A549 (cell line): ENCODE results near the gene SMARCD3.

ENCODE experiments used
- CEBPB ChIP-seq, 2 experiments: fragments of >200 bp in 1 of 2; sonication (Bioruptor Twin) in 1 of 2; formaldehyde crosslinking in 1 of 2; IDR thresholded peaks; 2 replicates each; pipeline ENCODE4 v1.6.1; 2012 to 2016
- EP300 ChIP-seq, 2 experiments: fragments of >200 bp; sonication (Bioruptor Twin); formaldehyde crosslinking; IDR thresholded peaks; 2 replicates in 1 of 2; 3 replicates in 1 of 2; pipeline ENCODE4 v1.6.1; 2016 to 2017
- HOXA7 ChIP-seq: fragments of 250-450 bp; sonication (Bioruptor Pico); IDR thresholded peaks from 2 replicates; pipeline ENCODE4 v1.5.0; 2020; ENCODE audit warnings: mild to moderate bottlenecking, moderate library complexity
- JUN ChIP-seq, 2 experiments: fragments of >200 bp; sonication (Bioruptor Twin); formaldehyde crosslinking; IDR thresholded peaks; 2 replicates in 1 of 2; 3 replicates in 1 of 2; pipeline ENCODE4 v1.6.1; 2016 to 2017
- MAZ ChIP-seq: fragments of 150-350 bp; IDR thresholded peaks from 2 replicates; pipeline ENCODE4 v1.6.1; 2014; ENCODE audit warnings: antibody characterized with exemption, low read depth, low read length, borderline replicate concordance
- NR3C1 ChIP-seq: fragments of >200 bp; sonication (Bioruptor Twin); formaldehyde crosslinking; IDR thresholded peaks from 3 replicates; pipeline ENCODE4 v1.6.1; 2017
- POLR2A ChIP-seq: IDR thresholded peaks from 2 replicates; pipeline ENCODE4 v1.6.1; 2012; ENCODE audit warnings: mild to moderate bottlenecking, low read length
- RAD21 ChIP-seq, 2 experiments: fragments of >200 bp in 1 of 2; sonication (Bioruptor Twin) in 1 of 2; formaldehyde crosslinking in 1 of 2; IDR thresholded peaks in 1 of 2; conservative IDR thresholded peaks in 1 of 2; 2 replicates in 1 of 2; 3 replicates in 1 of 2; pipeline ENCODE4 v1.6.1; 2012 to 2018; ENCODE audit warnings: inconsistent platforms in 1 of 2
- RFX5 ChIP-seq: fragments of 450-650 bp; IDR thresholded peaks from 2 replicates; pipeline ENCODE4 v1.7.1; 2014; ENCODE audit warnings: antibody characterized with exemption, mild to moderate bottlenecking, moderate library complexity
- ZFP36 ChIP-seq: fragments of 450-650 bp; IDR thresholded peaks from 2 replicates; pipeline ENCODE4 v1.6.1; 2014; ENCODE audit warnings: borderline replicate concordance; ENCODE audit not compliant: partially characterized antibody
- ZNF302 ChIP-seq: fragments of 250-450 bp; sonication (Bioruptor Pico); IDR thresholded peaks from 2 replicates; pipeline ENCODE4 v1.9.0; 2021; ENCODE audit warnings: inconsistent platforms, mild to moderate bottlenecking, moderate library complexity
- TF ChIP-seq, protein P1 (sequence below): fragments of >200 bp; sonication (Bioruptor Twin); formaldehyde crosslinking; IDR thresholded peaks from 3 replicates; pipeline ENCODE4 v1.5.1; 2016
- TF ChIP-seq, protein P2 (sequence below): IDR thresholded peaks from 2 replicates; pipeline ENCODE4 v1.6.1; 2012
- TF ChIP-seq, protein P3 (sequence below): IDR thresholded peaks from 2 replicates; pipeline ENCODE4 v1.6.1; 2012

DNA sequence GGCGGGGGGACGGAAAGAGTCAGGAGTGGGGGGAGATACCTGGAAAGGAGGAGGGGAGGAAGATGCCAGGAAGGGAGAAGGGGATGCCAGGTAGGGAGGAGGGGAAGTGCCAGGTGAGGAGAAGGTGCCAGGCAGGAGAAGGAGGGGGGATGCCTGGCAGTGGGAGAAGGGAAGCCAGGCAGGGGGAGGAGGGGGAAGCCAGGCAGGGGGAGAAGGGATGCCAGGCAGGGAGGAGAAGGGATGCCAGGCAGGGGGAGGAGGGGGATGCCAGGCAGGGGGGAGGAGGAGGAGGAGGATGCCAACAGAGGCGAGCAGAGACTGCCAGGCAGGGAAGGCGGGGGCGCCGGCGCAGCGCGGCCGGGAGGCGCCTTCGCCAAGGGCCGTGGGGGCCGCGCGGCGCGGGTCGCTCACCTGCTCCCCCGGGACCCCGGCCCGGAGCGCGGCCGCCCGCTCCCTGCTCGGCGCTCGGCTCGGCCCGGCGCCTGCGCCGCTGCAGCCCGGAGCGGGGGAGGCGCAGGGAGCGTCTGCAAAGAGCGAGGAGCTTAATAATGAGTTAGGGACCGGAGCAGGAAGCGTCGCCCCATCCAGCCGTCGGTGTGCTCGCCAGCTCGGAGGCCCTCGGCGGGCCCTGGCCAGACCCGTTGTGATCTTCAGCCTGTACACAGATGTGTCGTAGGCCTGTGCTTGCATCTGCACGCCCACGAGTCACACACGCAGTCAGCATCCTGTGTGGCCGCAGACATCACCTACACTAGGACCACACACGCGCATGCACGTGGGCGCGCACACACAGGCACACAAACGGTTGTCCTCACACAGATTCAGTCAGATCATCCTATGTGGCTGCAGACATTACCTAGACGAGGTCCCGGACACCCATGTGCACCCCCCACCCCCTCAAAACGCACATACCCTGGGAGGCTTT, 28.4 kb upstream of the SMARCD3 start:
- TF ChIP-seq, protein P1, sequence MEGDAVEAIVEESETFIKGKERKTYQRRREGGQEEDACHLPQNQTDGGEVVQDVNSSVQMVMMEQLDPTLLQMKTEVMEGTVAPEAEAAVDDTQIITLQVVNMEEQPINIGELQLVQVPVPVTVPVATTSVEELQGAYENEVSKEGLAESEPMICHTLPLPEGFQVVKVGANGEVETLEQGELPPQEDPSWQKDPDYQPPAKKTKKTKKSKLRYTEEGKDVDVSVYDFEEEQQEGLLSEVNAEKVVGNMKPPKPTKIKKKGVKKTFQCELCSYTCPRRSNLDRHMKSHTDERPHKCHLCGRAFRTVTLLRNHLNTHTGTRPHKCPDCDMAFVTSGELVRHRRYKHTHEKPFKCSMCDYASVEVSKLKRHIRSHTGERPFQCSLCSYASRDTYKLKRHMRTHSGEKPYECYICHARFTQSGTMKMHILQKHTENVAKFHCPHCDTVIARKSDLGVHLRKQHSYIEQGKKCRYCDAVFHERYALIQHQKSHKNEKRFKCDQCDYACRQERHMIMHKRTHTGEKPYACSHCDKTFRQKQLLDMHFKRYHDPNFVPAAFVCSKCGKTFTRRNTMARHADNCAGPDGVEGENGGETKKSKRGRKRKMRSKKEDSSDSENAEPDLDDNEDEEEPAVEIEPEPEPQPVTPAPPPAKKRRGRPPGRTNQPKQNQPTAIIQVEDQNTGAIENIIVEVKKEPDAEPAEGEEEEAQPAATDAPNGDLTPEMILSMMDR = no peak
- peak; percentile 63 for TF ChIP-seq POLR2A
- TF ChIP-seq ZNF302 (CRISPR knock-in tag) = no peak
- no peak for TF ChIP-seq HOXA7 (CRISPR knock-in tag)
- TF ChIP-seq CEBPB (IDR thresholded peaks at IDR 0.05) = no peak
- no peak for TF ChIP-seq JUN (IDR thresholded peaks at IDR 0.05)
- no peak for TF ChIP-seq RAD21 (conservative IDR thresholded peaks at IDR 0.05 in 1 of 2, IDR thresholded peaks at IDR 0.05 in 1 of 2)
- TF ChIP-seq ZFP36 = no peak
- TF ChIP-seq EP300 (IDR thresholded peaks at IDR 0.05) = no peak
- no peak for TF ChIP-seq RFX5
- no peak for TF ChIP-seq MAZ
- TF ChIP-seq, protein P2, sequence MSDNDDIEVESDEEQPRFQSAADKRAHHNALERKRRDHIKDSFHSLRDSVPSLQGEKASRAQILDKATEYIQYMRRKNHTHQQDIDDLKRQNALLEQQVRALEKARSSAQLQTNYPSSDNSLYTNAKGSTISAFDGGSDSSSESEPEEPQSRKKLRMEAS = peak; percentile 27; the same call in 1 of the 2 replicates
- no peak for TF ChIP-seq NR3C1
- TF ChIP-seq, protein P3, sequence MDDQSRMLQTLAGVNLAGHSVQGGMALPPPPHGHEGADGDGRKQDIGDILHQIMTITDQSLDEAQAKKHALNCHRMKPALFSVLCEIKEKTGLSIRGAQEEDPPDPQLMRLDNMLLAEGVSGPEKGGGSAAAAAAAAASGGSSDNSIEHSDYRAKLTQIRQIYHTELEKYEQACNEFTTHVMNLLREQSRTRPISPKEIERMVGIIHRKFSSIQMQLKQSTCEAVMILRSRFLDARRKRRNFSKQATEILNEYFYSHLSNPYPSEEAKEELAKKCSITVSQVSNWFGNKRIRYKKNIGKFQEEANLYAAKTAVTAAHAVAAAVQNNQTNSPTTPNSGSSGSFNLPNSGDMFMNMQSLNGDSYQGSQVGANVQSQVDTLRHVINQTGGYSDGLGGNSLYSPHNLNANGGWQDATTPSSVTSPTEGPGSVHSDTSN = no peak
